ENCODE results near the gene SMAD3. TPM values are rescaled to one million over a fixed set of nuclear protein-coding genes. Genes with fewer than 3 reads are reported as not detected.

Gene SMAD3
- total RNA-seq, 3 donors from 2014 or later: 38.5 to 76.3 (median 44.9) TPM

- Histone ChIP-seq H3K36me3 (ENCODE audit: low read depth) (no peaks in the 10 kb centered on the region), H3K4me3 (no peak overlapping the region), H3K9me3 (no peaks in the 10 kb centered on the region), H3K4me1 (ENCODE audit: low read depth) (peaks cover 58% of the 10 kb centered on the region)
- intact Hi-C loops (cut with DNase I, micrococcal nuclease): no loop called here
- ATAC-seq (no peak), DNase-seq (peak in 1 of 3 donors; percentile 43)
- TF ChIP-seq CTCF (IDR thresholded peaks at IDR 0.05): no peak
Observed at GRCh38 chr15:67147396-67147949, 82.1 kb downstream of the SMAD3 start.

GRCh38 chr15:67148196-67148701, 82.8 kb downstream of the SMAD3 start:
- Histone ChIP-seq H3K9me3 (no peaks in the 10 kb centered on the region), H3K36me3 (ENCODE audit: low read depth) (no peaks in the 10 kb centered on the region), H3K4me3 (no peak overlapping the region), H3K4me1 (ENCODE audit: low read depth) (peaks cover 58% of the 10 kb centered on the region)
- peak in 1 of 3 donors; percentile 47 for DNase-seq
- TF ChIP-seq CTCF (IDR thresholded peaks at IDR 0.05): no peak
- intact Hi-C loops (cut with DNase I, micrococcal nuclease): no loop called here
- ATAC-seq: peak; percentile 69

GRCh38 chr15:67149068-67149772, 83.8 kb downstream of the SMAD3 start:
- intact Hi-C loops (cut with DNase I, micrococcal nuclease): no loop called here
- TF ChIP-seq CTCF (IDR thresholded peaks at IDR 0.05): no peak
- Histone ChIP-seq H3K4me3 (no peak overlapping the region), H3K4me1 (ENCODE audit: low read depth) (peaks cover 55% of the 10 kb centered on the region), H3K9me3 (no peaks in the 10 kb centered on the region), H3K36me3 (ENCODE audit: low read depth) (no peaks in the 10 kb centered on the region)
- ATAC-seq: no peak
- DNase-seq: peak in 1 of 3 donors; percentile 41

GRCh38 chr15:67149773-67150022, 84.3 kb downstream of the SMAD3 start:
- Histone ChIP-seq H3K4me3 (no peak overlapping the region), H3K36me3 (ENCODE audit: low read depth) (no peaks in the 10 kb centered on the region), H3K9me3 (no peaks in the 10 kb centered on the region), H3K4me1 (ENCODE audit: low read depth) (peaks cover 53% of the 10 kb centered on the region)
- DNase-seq: no peak
- TF ChIP-seq CTCF (IDR thresholded peaks at IDR 0.05): no peak
- no peak for ATAC-seq
- intact Hi-C loops (cut with DNase I, micrococcal nuclease): no loop called here

- Histone ChIP-seq H3K4me1 (ENCODE audit: low read depth) (peaks cover 51% of the 10 kb centered on the region), H3K4me3 (no peak overlapping the region), H3K9me3 (no peaks in the 10 kb centered on the region), H3K36me3 (ENCODE audit: low read depth) (no peaks in the 10 kb centered on the region)
- ATAC-seq (peak; percentile 54), DNase-seq (peak in 2 of 3 donors; percentile 53 to 73)
- intact Hi-C loops (cut with DNase I, micrococcal nuclease): no loop called here
- no peak for TF ChIP-seq CTCF (IDR thresholded peaks at IDR 0.05)
Observed at GRCh38 chr15:67150023-67150860, 84.8 kb downstream of the SMAD3 start.

Measured in mucosa of descending colon (tissue), 3 donors.